NCI-H2227 (cell line): ENCODE data around the gene KIF7.
A peak's percentile ranks its signal among the peaks of the same experiment; 100 is the strongest.

ENCODE experiments used
- DNase-seq: peaks from one replicate; lab custom pipeline; 2025; ENCODE audit not compliant: unreplicated experiment; lab: John Stamatoyannopoulos, UW

Gene KIF7

DNA sequence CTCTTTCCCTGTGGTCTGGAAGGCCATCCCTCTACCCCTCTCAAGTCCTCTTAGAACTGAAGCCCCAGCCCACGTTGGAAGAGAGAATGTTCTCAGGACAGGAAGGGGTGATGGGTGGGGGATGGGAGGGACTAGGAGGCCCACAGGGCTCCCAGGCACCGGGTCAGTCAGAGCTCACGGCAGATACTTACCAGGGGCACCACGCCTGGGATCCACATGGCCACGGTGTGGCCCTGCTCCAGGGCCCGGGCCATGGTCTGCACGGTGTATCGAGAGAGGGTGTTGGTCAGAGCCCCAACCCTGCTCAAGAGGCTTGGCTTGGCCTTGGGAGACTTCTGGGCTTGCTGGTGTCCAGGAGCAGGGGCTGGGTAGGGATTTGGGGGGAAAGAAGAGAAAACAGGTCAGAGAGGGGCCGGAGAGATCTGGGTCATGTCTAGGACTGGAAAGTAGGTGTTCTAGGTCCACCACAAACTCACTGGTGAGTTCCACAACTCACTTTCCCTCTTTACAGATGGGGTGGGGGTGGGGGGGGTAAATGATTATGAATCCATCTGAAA lies 14.1 kb upstream of the KIF7 start:
- no peak for DNase-seq

DNA sequence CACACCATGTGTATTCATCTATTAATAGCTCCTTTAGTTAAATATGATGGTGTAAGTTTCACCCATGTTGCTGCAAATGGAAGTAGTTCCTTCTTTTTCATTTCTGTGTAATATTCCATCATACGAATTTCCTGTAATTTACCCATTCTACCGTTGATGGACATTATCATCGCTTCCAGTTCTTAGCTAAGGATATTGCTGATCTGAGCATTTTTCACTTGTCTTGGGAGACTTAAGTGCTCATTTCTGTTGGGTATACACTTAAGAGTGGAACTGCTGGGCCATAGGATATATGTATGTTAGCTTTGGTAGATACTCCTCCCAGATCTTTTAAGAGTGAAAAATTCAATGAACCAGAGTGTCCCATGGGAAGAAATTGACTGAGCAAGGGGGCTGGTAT lies 12.9 kb upstream of the KIF7 start:
- no peak for DNase-seq

GRCh38 chr15:89667706-89667960 lies 12.4 kb upstream of the KIF7 start:
- DNase-seq, result no peak

GRCh38 chr15:89666858-89667705 lies 11.8 kb upstream of the KIF7 start:
- DNase-seq, result no peak

GRCh38 chr15:89666184-89666857 lies 11.1 kb upstream of the KIF7 start:
- DNase-seq, result no peak

- DNase-seq, result peak; percentile 56
Observed at GRCh38 chr15:89665449-89666181, 10.3 kb upstream of the KIF7 start.

- DNase-seq, result no peak
Observed at GRCh38 chr15:89664441-89665350, 9.4 kb upstream of the KIF7 start.

- DNase-seq, result no peak
Observed at GRCh38 chr15:89662893-89663626, 7.8 kb upstream of the KIF7 start.

DNA sequence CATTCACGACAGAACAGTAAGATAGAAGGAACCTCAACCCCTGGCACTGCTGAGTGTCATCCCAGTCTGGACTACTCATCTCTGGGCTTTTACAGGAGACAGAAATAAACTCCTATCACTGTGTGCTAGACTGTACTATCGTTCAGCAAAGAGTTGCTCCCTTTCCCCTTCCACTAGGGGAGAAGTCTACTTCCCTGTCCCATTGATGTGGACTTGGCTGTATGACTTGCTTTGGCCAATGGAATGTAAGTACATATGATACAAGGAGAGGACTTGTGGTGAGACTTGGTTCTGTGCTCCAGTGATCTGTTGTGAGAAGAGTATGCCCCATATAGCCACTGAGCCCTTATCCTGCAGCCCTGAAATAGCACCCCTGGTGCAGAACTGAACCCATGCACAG lies 5.3 kb upstream of the KIF7 start:
- no peak for DNase-seq

- DNase-seq, result no peak
Observed at GRCh38 chr15:89659295-89659694, 4.0 kb upstream of the KIF7 start.

GRCh38 chr15:89657686-89658200 lies 2.5 kb upstream of the KIF7 start:
- DNase-seq, result no peak

- no peak for DNase-seq
Observed at GRCh38 chr15:89656116-89656815, 999 bp upstream of the KIF7 start.

GRCh38 chr15:89654301-89654761 lies 936 bp downstream of the KIF7 start:
- no peak for DNase-seq

- no peak for DNase-seq
Observed at GRCh38 chr15:89653578-89653977, 1.7 kb downstream of the KIF7 start.

DNA sequence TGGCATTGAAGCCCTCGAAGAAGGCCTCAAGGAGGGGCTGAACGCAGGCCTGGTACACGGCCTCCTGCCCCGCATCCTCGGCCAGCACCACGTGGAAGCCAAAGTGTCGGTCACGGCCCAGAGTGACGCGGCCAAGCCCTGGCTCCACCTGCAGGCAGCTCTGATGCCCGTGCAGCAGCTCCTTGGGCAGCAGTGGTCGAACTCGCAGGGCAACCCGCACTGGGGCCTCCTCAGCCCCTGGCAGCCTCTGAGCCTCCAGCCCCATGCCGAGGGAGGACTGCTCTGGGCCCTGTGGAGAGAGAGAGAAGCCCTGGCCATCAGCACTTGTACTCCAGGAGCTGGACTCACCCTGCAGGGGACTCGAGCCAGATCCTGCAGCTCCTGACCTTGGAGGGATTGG lies 2.6 kb downstream of the KIF7 start:
- no peak for DNase-seq

GRCh38 chr15:89652131-89652530 lies 3.1 kb downstream of the KIF7 start:
- DNase-seq, result no peak

DNA sequence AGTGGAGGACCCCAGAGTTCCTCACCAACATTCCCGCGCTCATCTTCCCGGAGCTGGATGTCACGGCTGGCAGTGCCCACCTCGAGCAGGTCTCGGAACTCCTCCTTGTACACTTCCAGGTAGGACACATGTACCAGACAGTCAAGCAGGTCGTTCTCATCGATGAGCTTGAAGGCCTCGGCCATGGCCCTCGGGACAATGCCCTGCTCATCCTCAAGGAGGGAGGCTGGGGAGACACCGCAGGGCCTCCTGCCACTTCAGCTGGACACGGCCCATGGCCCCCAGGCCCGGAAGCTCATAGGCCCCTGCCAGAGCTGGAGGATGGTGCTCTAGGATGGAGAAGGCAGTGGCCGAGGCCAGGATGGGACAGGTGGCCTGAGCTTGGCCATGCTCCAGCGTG lies 5.6 kb downstream of the KIF7 start:
- DNase-seq, result no peak

- no peak for DNase-seq
Observed at GRCh38 chr15:89649013-89649625, 6.1 kb downstream of the KIF7 start.
